Measurements from ENCODE around the gene PLCD1. TPM values are rescaled to one million over a fixed set of nuclear protein-coding genes. Genes with fewer than 3 reads are reported as not detected.

PLCD1 gene
- total RNA-seq, 2 experiments from 2014 or later, result 7.7 to 10.4 TPM

- no TSS peak for BruUV-seq (replicated peaks)
- no peak for DNase-seq (ENCODE audit: low spot score)
- no peak within 1 kb of the TSS for H3K4me2 ChIP-seq (ENCODE audit: low read length)
- no peaks in the 10 kb centered on the region for H3K9me3 ChIP-seq (ENCODE audit: low read length)
- peaks cover 9% of the 10 kb centered on the region; the same call in 1 of the 2 replicates for H3K79me2 ChIP-seq (ENCODE audit: insufficient read depth, low read depth, low read length)
- H3K4me3 ChIP-seq (ENCODE audit: low read depth, low read length, poor library complexity, severe bottlenecking), result no peak within 1 kb of the TSS
- H3K9me2 ChIP-seq (ENCODE audit: insufficient read depth, low read length), result no peaks in the 10 kb centered on the region
- H2AFZ ChIP-seq (ENCODE audit: low read length), result no peak within 1 kb of the TSS
- H4K20me1 ChIP-seq (ENCODE audit: insufficient read depth, low read length), result no peaks in the 10 kb centered on the region
- peaks cover 4% of the 10 kb centered on the region; the same call in 1 of the 2 replicates for H3K36me3 ChIP-seq (ENCODE audit: insufficient read depth, low read length)
- H3K4me1 ChIP-seq (ENCODE audit: insufficient read depth, low read length, poor library complexity, severe bottlenecking), result peaks cover 15% of the 10 kb centered on the region
- intact Hi-C loops (cut with micrococcal nuclease; ENCODE audit: unreplicated experiment), result no loop called here
- no peak for TF ChIP-seq EZH2phosphoT487 (IDR thresholded peaks at IDR 0.05; ENCODE audit: borderline replicate concordance, low read depth, low read length)
- no peak for TF ChIP-seq CTCF (conservative IDR thresholded peaks at IDR 0.05; ENCODE audit: low read length)
- H3K27ac ChIP-seq (ENCODE audit: low read depth, low read length, poor library complexity, severe bottlenecking), result no peak within 1 kb of the TSS
- ChIA-PET POLR2A (no interaction called here), CTCF (ENCODE audit: unreplicated experiment) (no interaction called here)
Observed at GRCh38 chr3:37990527-37990926, 38.9 kb downstream of the PLCD1 start, which contains the start of gene VILL. Gene VILL, plus strand, starts transcription at chr3:37990786. Its CDS starts 2,887 bp downstream, at chr3:37993673.

GRCh38 chr3:37989821-37990480, 39.5 kb downstream of the PLCD1 start:
- no peak for DNase-seq (ENCODE audit: low spot score)
- no TSS peak for BruUV-seq (replicated peaks)
- no peak overlapping the region for H2AFZ ChIP-seq (ENCODE audit: low read length)

More at GRCh38 chr3:37989821-37990480, 39.5 kb downstream of the PLCD1 start:
- H4K20me1 ChIP-seq (ENCODE audit: insufficient read depth, low read length), result no peaks in the 10 kb centered on the region
- intact Hi-C loops (cut with micrococcal nuclease; ENCODE audit: unreplicated experiment), result no loop called here
- no peak overlapping the region for H3K27ac ChIP-seq (ENCODE audit: low read depth, low read length, poor library complexity, severe bottlenecking)
- peaks cover 6% of the 10 kb centered on the region; the same call in 1 of the 2 replicates for H3K79me2 ChIP-seq (ENCODE audit: insufficient read depth, low read depth, low read length)
- no peak for TF ChIP-seq EZH2phosphoT487 (IDR thresholded peaks at IDR 0.05; ENCODE audit: borderline replicate concordance, low read depth, low read length)
- TF ChIP-seq CTCF (conservative IDR thresholded peaks at IDR 0.05; ENCODE audit: low read length), result no peak
- H3K4me2 ChIP-seq (ENCODE audit: low read length), result no peak overlapping the region
- no peak overlapping the region for H3K4me3 ChIP-seq (ENCODE audit: low read depth, low read length, poor library complexity, severe bottlenecking)
- CTCF ChIA-PET (ENCODE audit: unreplicated experiment), result no interaction called here
- H3K36me3 ChIP-seq (ENCODE audit: insufficient read depth, low read length), result no peaks in the 10 kb centered on the region
- POLR2A ChIA-PET, result no interaction called here
- H3K9me3 ChIP-seq (ENCODE audit: low read length), result no peaks in the 10 kb centered on the region
- H3K4me1 ChIP-seq (ENCODE audit: insufficient read depth, low read length, poor library complexity, severe bottlenecking), result peaks cover 9% of the 10 kb centered on the region
- H3K9me2 ChIP-seq (ENCODE audit: insufficient read depth, low read length), result no peaks in the 10 kb centered on the region

Data from OCI-LY7 (cell line).